Measurements from ENCODE around the gene XRCC2. TPM values are rescaled to one million over a fixed set of nuclear protein-coding genes. Genes with fewer than 3 reads are reported as not detected.
"Not testable (repeated sequence)": the region's sequence is repeated elsewhere in the genome, so short reads cannot be mapped to it uniquely, and the experiment has no call there.

Gene XRCC2
- total RNA-seq, 1 experiment from 2014 or later = 0.98 TPM

- no peak for DNase-seq (ENCODE audit: low read depth)
- in situ Hi-C loops (cut with HindIII; ENCODE audit: low pct_unique_long_range_greater_than_20kb, low sequenced_read_pairs) = no loop called here
Measured at GRCh38 chr7:152668975-152669374, 7.0 kb downstream of the XRCC2 start.

- in situ Hi-C loops (cut with HindIII; ENCODE audit: low pct_unique_long_range_greater_than_20kb, low sequenced_read_pairs) = no loop called here
- no peak for DNase-seq (ENCODE audit: low read depth)
Measured at GRCh38 chr7:152667958-152668357, 8.0 kb downstream of the XRCC2 start.

GRCh38 chr7:152666078-152666477 lies 9.9 kb downstream of the XRCC2 start:
- DNase-seq (ENCODE audit: low read depth) = no peak
- in situ Hi-C loops (cut with HindIII; ENCODE audit: low pct_unique_long_range_greater_than_20kb, low sequenced_read_pairs) = no loop called here

GRCh38 chr7:152664636-152665035 lies 11.3 kb downstream of the XRCC2 start:
- no peak for DNase-seq (ENCODE audit: low read depth)
- in situ Hi-C loops (cut with HindIII; ENCODE audit: low pct_unique_long_range_greater_than_20kb, low sequenced_read_pairs) = no loop called here

GRCh38 chr7:152663931-152664330 lies 12.0 kb downstream of the XRCC2 start:
- in situ Hi-C loops (cut with HindIII; ENCODE audit: low pct_unique_long_range_greater_than_20kb, low sequenced_read_pairs) = no loop called here
- DNase-seq (ENCODE audit: low read depth) = no peak

- no peak for DNase-seq (ENCODE audit: low read depth)
- in situ Hi-C loops (cut with HindIII; ENCODE audit: low pct_unique_long_range_greater_than_20kb, low sequenced_read_pairs) = no loop called here
Measured at GRCh38 chr7:152663148-152663740, 12.7 kb downstream of the XRCC2 start.

- in situ Hi-C loops (cut with HindIII; ENCODE audit: low pct_unique_long_range_greater_than_20kb, low sequenced_read_pairs) = no loop called here
- no peak for DNase-seq (ENCODE audit: low read depth)
Measured at GRCh38 chr7:152661479-152661878, 14.5 kb downstream of the XRCC2 start.

GRCh38 chr7:152660021-152660420 lies 15.9 kb downstream of the XRCC2 start:
- no peak for DNase-seq (ENCODE audit: low read depth)
- in situ Hi-C loops (cut with HindIII; ENCODE audit: low pct_unique_long_range_greater_than_20kb, low sequenced_read_pairs) = no loop called here

- in situ Hi-C loops (cut with HindIII; ENCODE audit: low pct_unique_long_range_greater_than_20kb, low sequenced_read_pairs) = no loop called here
- no peak for DNase-seq (ENCODE audit: low read depth)
Measured at GRCh38 chr7:152654971-152655370, 21.0 kb downstream of the XRCC2 start.

GRCh38 chr7:152649220-152649619 lies 26.7 kb downstream of the XRCC2 start:
- in situ Hi-C loops (cut with HindIII; ENCODE audit: low pct_unique_long_range_greater_than_20kb, low sequenced_read_pairs) = no loop called here
- no peak for DNase-seq (ENCODE audit: low read depth)

- in situ Hi-C loops (cut with HindIII; ENCODE audit: low pct_unique_long_range_greater_than_20kb, low sequenced_read_pairs) = no loop called here
- DNase-seq (ENCODE audit: low read depth) = no peak
Measured at GRCh38 chr7:152647009-152647408, 28.9 kb downstream of the XRCC2 start.

GRCh38 chr7:152646579-152646978 lies 29.4 kb downstream of the XRCC2 start:
- in situ Hi-C loops (cut with HindIII; ENCODE audit: low pct_unique_long_range_greater_than_20kb, low sequenced_read_pairs); DNase-seq (ENCODE audit: low read depth): not testable (repeated sequence)

GRCh38 chr7:152643979-152644559 lies 31.9 kb downstream of the XRCC2 start:
- in situ Hi-C loops (cut with HindIII; ENCODE audit: low pct_unique_long_range_greater_than_20kb, low sequenced_read_pairs) = no loop called here
- DNase-seq (ENCODE audit: low read depth) = no peak

- DNase-seq (ENCODE audit: low read depth) = no peak
- in situ Hi-C loops (cut with HindIII; ENCODE audit: low pct_unique_long_range_greater_than_20kb, low sequenced_read_pairs) = no loop called here
Measured at GRCh38 chr7:152641384-152641783, 34.6 kb downstream of the XRCC2 start.

GRCh38 chr7:152640829-152641228 lies 35.1 kb downstream of the XRCC2 start:
- no peak for DNase-seq (ENCODE audit: low read depth)
- in situ Hi-C loops (cut with HindIII; ENCODE audit: low pct_unique_long_range_greater_than_20kb, low sequenced_read_pairs) = no loop called here

GRCh38 chr7:152637920-152638580 lies 37.9 kb downstream of the XRCC2 start:
- in situ Hi-C loops (cut with HindIII; ENCODE audit: low pct_unique_long_range_greater_than_20kb, low sequenced_read_pairs) = no loop called here
- no peak for DNase-seq (ENCODE audit: low read depth)

GRCh38 chr7:152637161-152637560 lies 38.8 kb downstream of the XRCC2 start:
- no peak for DNase-seq (ENCODE audit: low read depth)
- in situ Hi-C loops (cut with HindIII; ENCODE audit: low pct_unique_long_range_greater_than_20kb, low sequenced_read_pairs) = no loop called here

- in situ Hi-C loops (cut with HindIII; ENCODE audit: low pct_unique_long_range_greater_than_20kb, low sequenced_read_pairs) = no loop called here
- DNase-seq (ENCODE audit: low read depth) = no peak
Measured at GRCh38 chr7:152636441-152636840, 39.5 kb downstream of the XRCC2 start.

- DNase-seq (ENCODE audit: low read depth) = no peak
- in situ Hi-C loops (cut with HindIII; ENCODE audit: low pct_unique_long_range_greater_than_20kb, low sequenced_read_pairs) = no loop called here
Measured at GRCh38 chr7:152633504-152633903, 42.4 kb downstream of the XRCC2 start.

GRCh38 chr7:152633072-152633471 lies 42.9 kb downstream of the XRCC2 start:
- in situ Hi-C loops (cut with HindIII; ENCODE audit: low pct_unique_long_range_greater_than_20kb, low sequenced_read_pairs) = no loop called here
- DNase-seq (ENCODE audit: low read depth) = no peak
